ENCODE results near the gene CLCN6. TPM values are rescaled to one million over a fixed set of nuclear protein-coding genes. Genes with fewer than 3 reads are reported as not detected.
"Not testable (repeated sequence)": the region's sequence is repeated elsewhere in the genome, so short reads cannot be mapped to it uniquely, and the experiment has no call there.

Gene CLCN6
- total RNA-seq, 4 donors from 2014 or later: 14.8 to 38.4 (median 16.9) TPM

GRCh38 chr1:11802973-11803885 lies 2.8 kb upstream of the CLCN6 start:
- intact Hi-C loops (cut with DNase I): loop anchor here (10.0 kb wide), 1 partner anchor 148 kb away; the partner anchor contains the start of genes FBXO2 and FBXO44
- Histone ChIP-seq H3K36me3 (peaks cover 10 to 17% of the 10 kb centered on the region in 2 donors), H3K9me3 (no peaks in the 10 kb centered on the region), H3K27ac (peak overlapping the region; percentile 96 to 100 (median 99)), H3K27me3 (no peaks in the 10 kb centered on the region), H3K4me1 (peaks cover 51 to 63% of the 10 kb centered on the region in 2 donors), H3K4me3 (replicated peaks in 1 of 3) (peak overlapping the region in 2 of 3 donors; percentile 18 to 29)
- WGBS, 2 donors: 1 to 4% methylated on average over 24 of the region's 28 CpGs
- peak; percentile 96 to 97 for DNase-seq
- TF ChIP-seq POLR2A (IDR thresholded peaks at IDR 0.05) (peak in 1 of 2 donors; percentile 69), CTCF (IDR thresholded peaks at IDR 0.05) (peak in 1 of 6 experiments; percentile 23)

- H3K9me3 ChIP-seq, DNase-seq, H3K27me3 ChIP-seq: not testable (repeated sequence)
- H3K4me3 ChIP-seq (replicated peaks in 1 of 3): peak overlapping the region in 1 of 3 donors; percentile 29
- peaks cover 10 to 15% of the 10 kb centered on the region in 2 donors for H3K36me3 ChIP-seq
- intact Hi-C loops (cut with DNase I): loop anchor here (10.0 kb wide), 1 partner anchor 149 kb away; the partner anchor contains the start of genes FBXO2 and FBXO44
- WGBS, 2 donors: 56 to 67% methylated on average over 9 of the region's 9 CpGs
- H3K27ac ChIP-seq: peak overlapping the region; percentile 96 to 100 (median 99)
- peaks cover 51 to 58% of the 10 kb centered on the region in 2 donors for H3K4me1 ChIP-seq
Measured at GRCh38 chr1:11803924-11804665, 1.9 kb upstream of the CLCN6 start.

GRCh38 chr1:11804666-11805421 lies 1.1 kb upstream of the CLCN6 start:
- H3K4me1 ChIP-seq: peaks cover 51 to 58% of the 10 kb centered on the region in 2 donors
- H3K36me3 ChIP-seq: peaks cover 10 to 17% of the 10 kb centered on the region in 2 donors
- intact Hi-C loops (cut with DNase I): loop anchor here (10.0 kb wide), 1 partner anchor 150 kb away; the partner anchor contains the start of genes FBXO2 and FBXO44
- peak overlapping the region; percentile 74 to 85 (median 77) for H3K4me3 ChIP-seq (replicated peaks in 1 of 3)
- H3K27me3 ChIP-seq: no peaks in the 10 kb centered on the region
- TF ChIP-seq CTCF (IDR thresholded peaks at IDR 0.05): no peak
- no peak for TF ChIP-seq POLR2A (IDR thresholded peaks at IDR 0.05)
- peak overlapping the region; percentile 96 to 100 (median 99) for H3K27ac ChIP-seq
- H3K9me3 ChIP-seq: no peaks in the 10 kb centered on the region
- WGBS, 2 donors: 2 to 3% methylated on average over 15 to 16 of the region's 17 CpGs
- DNase-seq: peak; percentile 89 to 91

GRCh38 chr1:11806307-11806936 lies 431 bp downstream of the CLCN6 start:
- peak overlapping the region; percentile 41 to 74 (median 54) for H3K4me3 ChIP-seq (replicated peaks in 1 of 3)
- H3K9me3 ChIP-seq: no peaks in the 10 kb centered on the region
- peaks cover 0 to 6% of the 10 kb centered on the region in 2 donors for H3K36me3 ChIP-seq
- WGBS, 2 donors: 1% methylated on average over 16 to 19 of the region's 20 CpGs
- peak overlapping the region; percentile 89 to 100 (median 99) for H3K27ac ChIP-seq
- H3K27me3 ChIP-seq: no peaks in the 10 kb centered on the region
- TF ChIP-seq CTCF (IDR thresholded peaks at IDR 0.05): no peak
- TF ChIP-seq POLR2A (IDR thresholded peaks at IDR 0.05): no peak
- peaks cover 48 to 51% of the 10 kb centered on the region in 2 donors for H3K4me1 ChIP-seq
- intact Hi-C loops (cut with DNase I): loop anchor here (10.0 kb wide), 1 partner anchor 152 kb away; the partner anchor contains the start of genes FBXO2 and FBXO44
- DNase-seq: peak in 1 of 2 donors; percentile 17
